ENCODE results near the gene ANGPTL2.
"Not testable (repeated sequence)": the region's sequence is repeated elsewhere in the genome, so short reads cannot be mapped to it uniquely, and the experiment has no call there.

ANGPTL2 gene, protein sequence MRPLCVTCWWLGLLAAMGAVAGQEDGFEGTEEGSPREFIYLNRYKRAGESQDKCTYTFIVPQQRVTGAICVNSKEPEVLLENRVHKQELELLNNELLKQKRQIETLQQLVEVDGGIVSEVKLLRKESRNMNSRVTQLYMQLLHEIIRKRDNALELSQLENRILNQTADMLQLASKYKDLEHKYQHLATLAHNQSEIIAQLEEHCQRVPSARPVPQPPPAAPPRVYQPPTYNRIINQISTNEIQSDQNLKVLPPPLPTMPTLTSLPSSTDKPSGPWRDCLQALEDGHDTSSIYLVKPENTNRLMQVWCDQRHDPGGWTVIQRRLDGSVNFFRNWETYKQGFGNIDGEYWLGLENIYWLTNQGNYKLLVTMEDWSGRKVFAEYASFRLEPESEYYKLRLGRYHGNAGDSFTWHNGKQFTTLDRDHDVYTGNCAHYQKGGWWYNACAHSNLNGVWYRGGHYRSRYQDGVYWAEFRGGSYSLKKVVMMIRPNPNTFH

DNA sequence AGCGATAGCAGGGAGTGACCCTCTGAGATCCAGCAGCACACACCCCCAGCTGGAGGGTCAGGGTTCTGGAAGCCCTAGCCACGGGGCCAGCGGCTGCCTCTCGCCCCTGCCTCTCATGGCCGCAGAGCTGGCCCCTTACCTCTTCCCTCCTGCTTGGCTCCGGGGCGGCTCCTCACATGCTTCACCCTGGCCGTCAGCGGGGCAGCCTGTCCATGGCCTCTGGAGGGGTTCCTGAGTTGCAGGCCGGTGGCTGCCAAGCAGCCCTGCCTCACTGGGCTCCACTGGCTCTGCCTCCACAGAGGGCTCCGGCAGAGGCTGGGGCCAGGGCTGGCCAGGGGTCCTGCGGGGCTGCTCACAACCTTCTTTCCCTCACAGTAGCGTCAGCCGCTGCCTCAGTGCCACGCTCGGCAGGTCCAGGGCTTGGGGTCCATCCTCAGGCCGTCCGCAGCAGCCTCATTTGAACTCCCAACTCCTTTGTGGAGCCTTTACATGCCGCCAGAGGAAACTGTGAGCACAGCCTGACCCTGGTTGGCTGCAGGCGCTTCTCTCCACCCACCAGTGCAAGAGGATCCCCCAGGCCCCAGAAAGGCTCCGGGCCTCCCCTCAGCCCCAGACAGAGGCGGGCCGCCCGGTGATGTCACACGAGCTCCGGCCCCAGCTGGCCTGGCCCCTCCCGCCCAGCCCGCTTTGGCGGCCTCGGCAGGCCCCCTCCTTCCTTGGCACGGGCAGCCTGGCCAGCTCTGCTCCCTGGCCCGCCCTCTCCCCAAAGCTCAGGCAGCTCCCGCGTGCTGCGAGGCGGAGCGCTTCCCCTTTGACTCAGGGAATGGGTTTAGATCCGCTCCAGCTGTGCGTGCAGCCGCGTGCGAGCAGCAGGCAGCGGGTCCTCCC lies at the start of gene ANGPTL2:
Gene ANGPTL2 (minus strand): TSS at position 460 of the 888 bp plus-strand sequence. CDS start 13,904 bp downstream, outside the sequence.
- peak; percentile 87 for DNase-seq (ENCODE audit: low read depth)

DNA sequence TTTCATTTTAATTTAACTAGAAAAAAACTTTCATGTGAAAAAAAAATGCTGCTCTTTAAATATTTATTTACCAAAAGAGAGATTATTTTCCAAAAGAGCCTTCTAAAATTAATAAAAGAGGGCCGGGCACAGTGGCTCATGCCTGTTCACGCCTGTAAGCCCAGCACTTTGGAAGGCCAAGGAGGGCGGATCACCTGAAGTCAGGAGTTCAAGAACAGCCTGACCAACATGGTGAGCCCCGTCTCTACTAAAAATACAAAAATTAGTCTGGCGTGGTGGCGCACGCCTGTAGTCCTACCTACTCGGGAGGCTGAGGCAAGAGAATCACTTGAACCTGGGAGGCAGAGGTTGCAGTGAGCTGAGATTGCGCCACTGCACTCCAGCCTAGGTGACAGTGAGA lies 48.9 kb upstream of the ANGPTL2 start:
- not testable (repeated sequence) for DNase-seq (ENCODE audit: low read depth)

DNA sequence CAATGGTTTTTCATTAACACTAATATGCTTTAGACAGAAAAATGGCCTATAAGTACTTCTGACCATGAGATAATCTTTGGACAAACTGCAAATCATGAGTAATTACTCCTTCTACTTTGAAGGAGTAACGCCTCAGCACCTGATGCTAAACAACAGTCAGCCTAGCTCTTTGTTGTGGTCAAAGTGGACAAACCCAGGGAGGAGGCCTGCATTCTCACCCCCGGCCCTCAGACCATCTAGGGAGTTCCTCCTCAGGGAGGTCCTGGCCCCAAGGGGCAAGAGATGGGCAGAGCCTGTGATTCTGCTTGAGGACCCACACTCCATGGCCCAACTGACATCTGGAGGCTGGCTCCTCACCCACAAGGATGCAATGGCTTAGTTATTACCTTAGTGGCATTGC lies 48.2 kb upstream of the ANGPTL2 start:
- no peak for DNase-seq (ENCODE audit: low read depth)

DNA sequence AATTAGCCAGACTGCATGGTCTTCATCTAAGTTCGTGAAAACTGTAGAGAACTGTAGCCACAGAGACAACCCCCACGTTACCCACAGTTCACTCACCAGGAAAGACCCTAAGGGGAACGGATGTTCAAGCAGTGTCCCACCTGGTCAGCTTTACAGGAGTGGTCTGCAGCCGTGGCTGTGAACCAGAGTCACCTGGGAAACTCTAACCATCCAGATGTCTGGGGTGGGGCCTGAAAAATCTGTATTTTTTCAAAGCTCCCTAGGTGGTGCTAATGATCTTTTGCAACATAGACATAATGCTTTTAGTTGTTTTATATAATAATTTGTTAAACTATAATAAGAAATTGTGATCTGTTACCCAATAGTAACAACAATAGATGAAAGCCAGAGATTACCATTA lies 47.7 kb upstream of the ANGPTL2 start:
- DNase-seq (ENCODE audit: low read depth), result no peak

DNA sequence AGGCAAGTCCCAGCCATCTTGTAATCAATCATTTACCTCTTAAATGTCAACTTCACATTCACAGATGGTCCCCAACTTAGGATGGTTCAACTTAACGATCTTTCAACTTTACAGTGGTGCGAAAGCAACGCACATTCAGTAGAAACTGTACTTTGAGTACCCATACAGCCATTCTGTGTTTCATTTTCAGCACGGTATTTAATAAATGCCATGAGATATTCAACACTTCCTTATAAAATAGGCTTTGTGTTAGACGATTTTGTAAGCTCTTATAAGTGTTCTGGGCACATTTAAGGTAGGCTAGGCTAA lies 47.1 kb upstream of the ANGPTL2 start:
- no peak for DNase-seq (ENCODE audit: low read depth)

DNA sequence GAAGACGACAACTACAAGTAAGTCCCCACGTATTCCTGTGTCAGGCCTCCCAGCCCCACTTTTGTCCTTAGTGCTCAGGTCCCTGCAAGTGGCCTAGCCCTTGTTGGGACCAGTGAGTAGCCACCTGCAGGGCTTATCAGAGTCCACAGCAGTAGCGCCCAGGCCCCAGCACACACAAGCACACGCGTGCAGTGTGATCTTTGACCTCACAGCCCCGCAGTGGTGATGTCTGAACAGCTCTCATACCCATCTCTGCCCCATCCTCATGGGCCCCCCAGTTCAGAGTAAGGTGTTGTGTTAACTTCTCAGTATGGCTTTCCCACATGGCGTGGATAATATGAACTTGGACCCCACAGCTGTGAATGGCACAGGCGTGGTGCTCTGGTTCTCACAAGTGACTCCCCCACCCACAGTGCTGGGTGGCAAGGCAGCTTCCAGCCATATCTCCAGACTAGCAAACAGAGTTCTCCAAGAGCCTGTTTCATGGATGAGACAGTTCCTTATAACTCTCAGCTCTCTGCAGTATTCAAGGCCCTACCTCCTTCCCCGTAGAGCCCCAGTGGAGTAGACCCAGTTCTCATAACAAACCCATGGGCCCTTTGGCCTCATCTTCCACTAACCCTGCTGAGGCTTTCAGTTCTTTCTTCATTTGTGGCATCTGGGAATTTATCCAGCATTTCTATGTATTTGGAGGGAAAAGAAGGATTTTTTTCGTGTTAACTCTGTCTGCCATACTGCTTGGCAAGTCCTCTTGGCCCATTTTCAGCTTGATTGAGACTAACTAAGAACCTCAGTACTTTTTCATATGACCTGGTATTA lies 46.5 kb upstream of the ANGPTL2 start:
- no peak for DNase-seq (ENCODE audit: low read depth)

DNA sequence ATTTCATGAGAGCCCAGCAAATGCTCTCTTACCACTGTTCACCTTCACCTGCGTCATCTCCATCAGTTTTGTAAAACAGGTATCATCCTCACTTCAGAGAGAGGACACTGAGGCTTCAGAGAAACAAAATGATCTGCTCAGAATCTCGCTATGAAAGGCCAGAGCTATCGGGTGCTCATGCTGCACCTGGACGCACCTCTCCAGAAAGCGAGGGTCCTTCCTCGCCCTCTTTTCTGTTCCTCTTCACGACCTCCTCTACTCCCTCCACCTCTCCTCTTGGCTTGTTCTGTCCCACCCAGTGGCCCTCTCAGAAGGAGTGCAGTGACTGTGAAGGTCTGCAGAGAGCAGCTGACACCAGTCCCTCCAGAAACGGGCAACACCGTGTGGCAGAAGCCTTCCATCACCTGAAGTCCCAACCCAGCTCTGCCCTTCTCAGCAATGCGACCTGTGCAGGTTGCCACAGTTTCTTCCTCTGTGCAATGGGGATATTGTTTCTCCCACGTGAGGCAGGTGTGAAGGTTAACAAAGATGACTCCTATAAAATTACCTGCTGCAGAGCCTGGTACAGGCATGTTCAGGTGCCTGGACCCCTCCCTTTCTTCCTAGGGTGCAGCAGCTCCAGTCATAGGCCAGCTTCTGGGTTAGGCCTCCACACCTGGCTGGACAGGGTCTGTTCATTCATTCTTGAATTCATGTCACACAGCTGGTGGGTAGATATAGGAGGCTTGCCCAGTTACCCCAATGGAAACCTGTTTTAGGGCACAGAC lies 45.3 kb upstream of the ANGPTL2 start:
- DNase-seq (ENCODE audit: low read depth), result no peak

DNA sequence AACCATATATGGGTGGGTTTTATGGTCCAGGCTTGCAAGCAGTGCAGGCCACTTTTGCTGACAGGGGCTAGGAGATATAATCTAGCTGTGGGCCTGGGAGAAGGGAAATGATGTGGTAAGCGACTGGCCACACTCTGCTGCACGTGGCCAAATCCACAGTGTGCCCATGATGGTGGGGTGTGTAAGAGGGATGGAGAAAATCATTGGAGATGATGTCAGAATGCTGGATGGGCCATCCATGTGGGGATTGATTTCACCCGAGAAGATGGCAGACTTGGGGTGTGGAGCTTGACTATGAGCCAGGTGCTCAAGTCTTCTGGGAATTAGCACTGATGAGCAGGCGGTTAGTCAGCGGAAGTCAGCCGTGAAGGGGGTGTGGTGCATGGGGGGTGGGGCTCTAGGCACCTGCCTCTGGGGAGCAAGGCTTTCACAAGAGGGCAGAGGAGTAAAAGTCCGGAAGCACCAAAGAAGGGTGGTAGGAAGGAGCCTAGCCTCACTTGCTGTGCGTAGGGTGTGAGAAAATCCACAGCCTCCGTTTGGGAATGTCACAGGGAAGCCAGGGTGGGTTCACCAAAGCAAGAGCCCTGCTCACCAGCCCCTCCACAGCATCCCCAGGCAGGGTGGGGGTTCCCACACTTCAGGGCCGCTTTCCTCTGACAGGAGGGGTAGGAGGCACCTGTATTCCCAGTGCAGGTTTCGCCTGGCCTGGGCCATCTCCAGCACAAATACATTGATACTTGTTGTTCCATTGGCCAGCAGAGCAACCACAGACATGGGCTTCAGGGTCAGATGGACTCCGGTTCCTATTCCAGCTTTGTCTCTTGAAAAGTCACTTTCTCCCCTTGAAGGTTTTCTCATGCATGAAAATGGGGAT lies 44.5 kb upstream of the ANGPTL2 start:
- peak; percentile 12 for DNase-seq (ENCODE audit: low read depth)

DNA sequence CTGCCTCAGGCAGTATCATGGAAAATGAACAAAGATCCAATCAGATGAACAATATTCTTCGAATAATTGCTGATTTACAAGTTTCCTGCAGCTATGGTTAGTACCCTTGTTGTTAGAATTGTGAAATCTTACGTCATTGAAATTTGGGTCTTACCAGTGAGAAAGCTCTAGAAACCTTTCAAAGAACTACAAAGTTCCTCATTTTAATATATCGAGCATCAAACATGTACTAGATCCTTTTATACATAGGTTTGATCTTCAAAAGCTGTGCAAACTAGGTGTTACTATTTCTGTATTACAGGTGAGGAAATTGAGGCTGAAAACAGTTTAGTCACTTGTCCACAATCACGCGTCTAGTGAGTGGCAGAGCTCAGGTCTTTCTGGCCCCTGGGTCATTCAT lies 43.7 kb upstream of the ANGPTL2 start:
- no peak for DNase-seq (ENCODE audit: low read depth)

DNA sequence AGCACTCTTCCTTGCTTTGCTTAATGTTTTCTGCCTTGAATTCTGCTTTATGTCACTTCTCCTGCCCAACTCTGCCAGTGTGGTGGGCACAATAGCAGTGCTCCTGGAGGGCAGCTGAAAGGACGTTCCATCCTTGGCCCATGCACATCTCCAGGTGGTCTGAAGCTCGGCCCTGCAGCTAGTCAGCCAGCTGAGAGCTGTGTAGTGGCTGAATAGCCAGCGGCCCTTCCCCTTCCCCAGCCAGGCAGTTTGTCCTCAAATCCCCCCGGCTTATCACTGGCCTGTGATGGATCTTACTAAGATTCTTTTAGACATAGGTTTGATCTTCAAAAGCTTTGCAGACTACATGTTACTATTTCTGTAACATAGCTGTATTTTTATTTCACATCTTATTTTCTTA lies 42.7 kb upstream of the ANGPTL2 start:
- no peak for DNase-seq (ENCODE audit: low read depth)

DNA sequence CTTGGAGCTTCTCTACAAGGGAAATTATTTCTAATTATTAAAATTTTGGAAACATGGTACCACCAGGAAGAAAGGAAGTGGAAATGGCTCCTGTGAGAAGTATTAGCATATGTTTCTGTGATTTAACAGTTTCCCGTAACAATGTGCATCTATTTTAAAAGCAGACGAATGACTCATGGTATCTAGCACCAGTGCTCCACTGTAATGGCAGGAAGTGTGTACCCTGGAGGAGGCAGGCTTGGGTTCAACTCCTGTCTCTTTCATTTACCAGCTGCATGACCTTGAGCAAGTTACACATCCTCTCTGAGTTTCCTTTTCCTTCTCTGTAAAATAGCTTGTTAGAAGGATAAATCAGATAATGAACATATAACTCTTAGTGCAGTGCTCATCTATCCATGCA lies 41.0 kb upstream of the ANGPTL2 start:
- DNase-seq (ENCODE audit: low read depth), result peak; percentile 80

DNA sequence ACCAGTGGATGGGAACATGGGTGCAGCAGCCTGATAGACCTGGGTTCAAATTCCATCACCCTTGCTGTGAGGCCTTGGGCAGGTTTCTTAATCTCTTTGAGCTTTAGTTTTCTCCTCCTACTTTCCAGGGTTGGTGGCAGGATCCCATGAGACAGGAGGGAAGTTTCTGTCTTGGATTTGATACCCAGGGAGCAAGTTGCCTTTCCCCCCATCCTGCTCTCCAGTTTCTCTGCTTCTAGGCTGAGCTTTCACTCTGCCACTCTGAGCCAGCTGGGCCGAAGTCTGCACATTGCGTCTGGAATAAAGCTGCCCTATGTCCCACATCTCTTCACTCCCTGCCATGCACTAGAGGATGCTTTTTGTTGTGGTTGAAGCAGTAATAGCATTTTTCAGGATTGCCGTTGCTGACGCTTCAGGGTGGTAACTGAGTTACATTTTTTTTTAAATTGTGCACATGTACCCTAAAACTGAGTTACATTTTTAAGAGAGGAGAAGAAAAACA lies 40.5 kb upstream of the ANGPTL2 start:
- no peak for DNase-seq (ENCODE audit: low read depth)

DNA sequence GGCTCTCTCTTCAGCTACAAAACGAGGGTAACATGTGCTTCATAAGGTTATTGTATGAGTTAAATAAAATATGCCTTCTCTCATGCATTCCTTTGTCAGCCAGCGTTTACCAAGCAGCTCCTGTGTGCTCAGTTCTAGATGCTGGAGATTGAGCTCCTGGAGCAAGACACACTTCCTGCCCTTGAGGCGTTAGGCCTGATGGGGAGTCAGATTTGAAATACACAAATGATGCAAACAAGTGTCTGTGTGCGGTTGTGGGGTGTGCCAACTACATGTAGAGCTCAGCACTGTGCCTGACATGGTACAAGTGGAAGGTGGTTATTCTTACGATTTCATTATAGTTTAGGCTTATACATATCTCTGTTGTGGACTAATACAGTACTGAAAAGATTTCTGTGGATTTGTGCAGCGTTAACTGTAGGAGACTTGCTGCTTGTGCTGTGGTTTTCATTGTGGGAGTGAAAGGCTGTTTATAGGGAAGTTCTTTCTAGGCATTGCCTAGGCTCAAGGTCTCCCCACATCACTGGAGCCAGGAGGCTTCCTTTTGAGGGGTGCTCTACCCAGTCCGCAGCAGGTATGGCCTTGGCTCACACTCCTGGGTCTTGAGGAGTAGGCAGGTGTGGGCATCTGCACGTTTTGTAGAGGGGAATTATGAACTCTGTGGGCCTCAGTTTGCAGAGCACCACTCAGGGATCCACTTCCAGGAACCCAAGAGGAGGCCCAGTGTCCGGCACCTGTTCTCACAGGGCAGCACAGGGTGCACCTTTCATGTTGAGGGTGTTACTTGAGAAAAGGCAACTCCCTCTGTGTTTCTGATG lies 39.8 kb upstream of the ANGPTL2 start:
- peak; percentile 32 for DNase-seq (ENCODE audit: low read depth)

DNA sequence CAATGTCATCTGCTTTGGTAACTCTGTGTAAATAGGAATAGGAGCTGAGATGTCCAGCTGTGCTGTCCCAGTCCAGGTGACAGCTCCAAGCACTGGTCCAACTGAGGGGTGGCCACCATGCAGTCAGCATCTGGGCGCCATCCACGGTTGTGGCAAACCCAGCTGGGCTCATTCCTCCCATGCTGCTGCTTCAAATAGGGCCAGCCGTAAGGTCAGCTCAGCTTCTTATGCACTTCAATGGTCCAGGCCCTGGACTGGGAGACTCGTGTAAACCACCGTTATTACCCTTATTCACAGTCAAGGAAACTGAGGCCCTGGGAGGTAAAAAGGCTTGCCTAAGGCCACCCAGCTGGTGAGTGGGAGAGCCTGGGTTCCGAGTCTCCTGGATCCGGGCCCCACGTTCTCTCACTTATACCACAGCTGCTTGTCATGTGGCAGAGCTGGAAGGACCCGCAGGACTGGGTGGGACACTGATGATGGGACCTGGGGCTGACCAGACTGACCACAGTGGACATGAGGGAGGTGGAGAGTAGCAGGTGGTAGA lies 38.7 kb upstream of the ANGPTL2 start:
- no peak for DNase-seq (ENCODE audit: low read depth)

DNA sequence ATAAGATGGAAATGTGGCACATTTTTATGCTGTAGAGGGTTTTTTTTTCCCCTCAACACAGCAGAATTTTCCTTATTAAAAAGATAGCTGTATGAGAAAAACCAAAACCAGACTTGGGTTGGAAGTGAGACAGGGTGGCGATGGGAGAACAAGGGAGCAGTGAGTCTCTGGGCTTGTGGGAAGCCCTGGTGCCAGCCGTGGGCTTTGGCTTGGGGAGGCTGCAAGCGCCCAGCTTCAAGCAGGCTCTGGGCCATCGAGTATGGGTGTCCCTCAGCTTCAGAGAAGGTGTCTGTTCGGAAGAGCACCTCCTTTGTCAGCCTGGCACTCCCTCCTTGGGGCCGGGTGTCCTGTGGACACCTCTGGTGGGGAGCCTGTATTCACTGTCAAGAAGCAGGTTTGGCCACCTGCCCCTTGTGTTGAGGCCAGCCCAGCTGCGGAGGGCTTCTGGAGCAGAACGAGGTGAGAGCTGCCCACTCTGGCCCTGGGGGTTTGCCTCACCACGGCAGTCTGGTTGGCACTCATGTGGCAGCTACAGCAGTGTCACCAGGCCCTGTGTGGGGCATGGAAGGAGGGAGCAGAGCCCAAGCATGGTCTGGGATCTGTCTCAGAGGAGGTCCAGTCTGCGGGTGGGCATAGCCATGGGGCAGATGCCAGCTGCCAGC lies 37.6 kb upstream of the ANGPTL2 start:
- DNase-seq (ENCODE audit: low read depth), result no peak

DNA sequence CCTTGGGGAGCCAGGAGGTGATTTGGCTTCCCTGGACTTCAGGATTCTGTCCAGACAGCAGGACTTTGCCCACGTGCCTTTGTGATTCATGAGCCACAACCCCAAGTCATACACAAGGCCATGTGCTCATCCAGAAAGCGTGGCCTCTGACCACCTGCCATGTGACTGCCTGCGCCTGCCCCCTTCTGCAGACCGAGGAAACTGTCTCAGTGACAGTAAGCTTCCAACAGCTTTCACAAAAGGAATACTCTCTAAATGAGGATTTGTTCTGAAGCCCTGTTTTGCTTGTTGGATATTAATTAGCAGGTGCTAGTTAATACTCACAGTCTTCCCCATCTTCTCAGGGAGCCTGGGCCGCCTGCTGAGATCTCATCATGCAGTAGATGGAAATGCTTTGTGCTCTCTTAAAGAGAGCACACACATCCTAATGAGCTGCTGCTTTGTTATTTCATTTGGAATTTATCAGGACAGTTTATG lies 36.9 kb upstream of the ANGPTL2 start:
- peak; percentile 87 for DNase-seq (ENCODE audit: low read depth)

DNA sequence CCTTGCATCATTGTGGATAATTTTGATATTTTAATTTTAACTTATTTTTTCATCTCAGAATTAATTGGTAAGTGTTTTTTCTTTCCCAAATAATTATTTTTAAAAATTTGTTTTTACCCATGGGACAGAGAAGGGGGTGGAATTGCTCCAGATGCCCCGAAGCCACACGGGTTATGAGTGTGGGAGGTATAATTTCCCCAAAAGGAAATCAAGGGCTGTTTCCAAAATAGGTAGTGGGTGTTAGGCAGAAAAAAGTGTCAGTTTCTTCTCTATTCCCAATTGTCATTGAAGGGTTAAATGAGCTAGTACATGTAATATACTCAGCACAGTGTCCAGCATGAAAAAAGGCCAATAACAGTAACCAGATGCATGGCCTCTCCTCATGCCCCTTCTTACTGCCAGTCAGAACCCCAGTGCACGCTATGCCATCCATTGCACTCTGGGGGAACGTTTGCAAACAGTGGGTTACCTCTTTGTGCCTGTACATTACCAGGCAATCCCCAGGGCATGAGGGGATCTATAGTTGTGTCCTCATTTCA lies 36.4 kb upstream of the ANGPTL2 start:
- DNase-seq (ENCODE audit: low read depth), result no peak

DNA sequence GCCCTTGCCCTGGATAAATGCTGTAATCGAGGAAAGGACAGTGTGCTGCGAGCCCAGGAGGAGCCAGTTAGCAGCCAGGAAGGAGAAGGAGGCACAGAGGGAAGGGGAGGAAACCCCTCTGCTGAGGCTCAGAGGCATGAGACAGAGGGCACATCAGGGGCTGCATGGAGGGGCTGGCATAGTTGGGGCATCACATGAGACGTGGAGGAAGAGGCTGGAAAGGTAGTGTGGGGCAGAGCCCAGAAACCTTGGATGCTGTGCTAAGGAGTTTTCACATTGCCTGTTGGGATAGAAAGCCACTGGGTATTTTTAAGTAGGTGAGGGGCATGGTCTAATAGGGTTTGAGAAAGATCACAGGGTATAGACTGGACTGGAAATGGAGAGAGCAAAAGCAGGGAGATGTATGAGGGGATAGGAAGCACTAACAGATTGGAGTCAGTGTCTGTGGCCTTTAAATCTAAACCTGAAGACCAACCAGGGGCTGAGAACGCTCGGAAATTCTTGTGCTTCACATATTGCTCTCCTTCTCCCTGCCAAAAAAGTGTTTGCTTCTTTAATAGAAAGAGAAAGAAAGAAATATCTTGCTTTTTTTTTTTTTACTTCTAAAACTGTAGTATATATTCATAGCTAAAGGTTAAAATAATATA lies 33.0 kb upstream of the ANGPTL2 start:
- no peak for DNase-seq (ENCODE audit: low read depth)

All from iris pigment epithelial cell (primary cell).